ENCODE results near the gene HDDC2. TPM values are rescaled to one million over a fixed set of nuclear protein-coding genes. Genes with fewer than 3 reads are reported as not detected.

HDDC2 gene
- total and polyA plus RNA-seq, 2 experiments from 2014 or later: 55.1 to 83.2 TPM

GRCh38 chr6:125337706-125338105 is 35.9 kb upstream of the HDDC2 start:
- Histone ChIP-seq H3K4me3 (no peak overlapping the region), H3K27me3 (replicated peaks; ENCODE audit: insufficient read depth) (no peaks in the 10 kb centered on the region; the same call in 1 of the 2 replicates), H3K9ac (no peak overlapping the region), H2AFZ (no peak overlapping the region), H4K20me1 (ENCODE audit: insufficient read depth) (no peaks in the 10 kb centered on the region), H3K4me2 (ENCODE audit: unreplicated experiment) (no peak overlapping the region), H3K4me1 (ENCODE audit: insufficient read depth) (no peaks in the 10 kb centered on the region), H3K79me2 (ENCODE audit: insufficient read depth) (no peaks in the 10 kb centered on the region), H3K36me3 (ENCODE audit: low read depth) (no peaks in the 10 kb centered on the region), H3F3A (ENCODE audit: insufficient read depth) (no peaks in the 10 kb centered on the region), H3K9me2 (ENCODE audit: insufficient read depth) (no peaks in the 10 kb centered on the region), H3K27ac (no peak overlapping the region), H3K9me3 (ENCODE audit: low read depth) (no peaks in the 10 kb centered on the region)
- in situ Hi-C loops (cut with MboI): no loop called here
- TF ChIP-seq EZH2 (IDR thresholded peaks at IDR 0.05; ENCODE audit: insufficient read depth, poor library complexity, severe bottlenecking) (no peak), EZH2phosphoT487 (IDR thresholded peaks at IDR 0.05; ENCODE audit: insufficient read depth, low read depth) (no peak)
- DNase-seq: no peak
- WGBS, 2 experiments (ENCODE audit: low coverage in 1 of 2, low lambda C conversion rate in 2 of 2, missing lambda C conversion rate in 2 of 2): 56% methylated on average over 6 of the region's 6 CpGs

- no peaks in the 10 kb centered on the region for H3F3A ChIP-seq (ENCODE audit: insufficient read depth)
- TF ChIP-seq EZH2phosphoT487 (IDR thresholded peaks at IDR 0.05; ENCODE audit: insufficient read depth, low read depth) (no peak), EZH2 (IDR thresholded peaks at IDR 0.05; ENCODE audit: insufficient read depth, poor library complexity, severe bottlenecking) (no peak)
- peaks cover 9% of the 10 kb centered on the region for H3K27me3 ChIP-seq (replicated peaks; ENCODE audit: insufficient read depth)
- H3K4me3 ChIP-seq: no peak overlapping the region
- no peak for DNase-seq
- no peaks in the 10 kb centered on the region for H3K9me2 ChIP-seq (ENCODE audit: insufficient read depth)
- no peaks in the 10 kb centered on the region for H4K20me1 ChIP-seq (ENCODE audit: insufficient read depth)
- in situ Hi-C loops (cut with MboI): no loop called here
- 62 to 71% methylated on average over 1 of the region's 1 CpG for WGBS, 2 experiments (ENCODE audit: low coverage in 1 of 2, low lambda C conversion rate in 2 of 2, missing lambda C conversion rate in 2 of 2)
- no peak overlapping the region for H3K4me2 ChIP-seq (ENCODE audit: unreplicated experiment)
- H3K79me2 ChIP-seq (ENCODE audit: insufficient read depth): no peaks in the 10 kb centered on the region
- no peaks in the 10 kb centered on the region for H3K4me1 ChIP-seq (ENCODE audit: insufficient read depth)
- H3K27ac ChIP-seq: no peak overlapping the region
- H2AFZ ChIP-seq: no peak overlapping the region
- H3K36me3 ChIP-seq (ENCODE audit: low read depth): no peaks in the 10 kb centered on the region
- H3K9ac ChIP-seq: no peak overlapping the region
- no peaks in the 10 kb centered on the region for H3K9me3 ChIP-seq (ENCODE audit: low read depth)
Observed at GRCh38 chr6:125332664-125333063, 30.9 kb upstream of the HDDC2 start.

GRCh38 chr6:125325586-125325985 is 23.8 kb upstream of the HDDC2 start:
- Histone ChIP-seq H3K79me2 (ENCODE audit: insufficient read depth) (no peaks in the 10 kb centered on the region), H3K36me3 (ENCODE audit: low read depth) (no peaks in the 10 kb centered on the region), H3K4me2 (ENCODE audit: unreplicated experiment) (no peak overlapping the region), H3K27ac (no peak overlapping the region), H3K9ac (no peak overlapping the region), H3K9me3 (ENCODE audit: low read depth) (no peaks in the 10 kb centered on the region), H3K27me3 (replicated peaks; ENCODE audit: insufficient read depth) (peaks cover 9% of the 10 kb centered on the region), H3K4me1 (ENCODE audit: insufficient read depth) (no peaks in the 10 kb centered on the region), H4K20me1 (ENCODE audit: insufficient read depth) (no peaks in the 10 kb centered on the region), H3F3A (ENCODE audit: insufficient read depth) (no peaks in the 10 kb centered on the region), H3K4me3 (no peak overlapping the region), H2AFZ (no peak overlapping the region), H3K9me2 (ENCODE audit: insufficient read depth) (no peaks in the 10 kb centered on the region)
- TF ChIP-seq EZH2 (IDR thresholded peaks at IDR 0.05; ENCODE audit: insufficient read depth, poor library complexity, severe bottlenecking): no peak
- TF ChIP-seq EZH2phosphoT487 (IDR thresholded peaks at IDR 0.05; ENCODE audit: insufficient read depth, low read depth): no peak
- WGBS, 2 experiments (ENCODE audit: low coverage in 1 of 2, low lambda C conversion rate in 2 of 2, missing lambda C conversion rate in 2 of 2): 45 to 46% methylated on average over 2 of the region's 2 CpGs
- DNase-seq: no peak
- in situ Hi-C loops (cut with MboI): no loop called here

GRCh38 chr6:125323376-125323775 is 21.6 kb upstream of the HDDC2 start:
- no peak overlapping the region for H3K27ac ChIP-seq
- H3K27me3 ChIP-seq (replicated peaks; ENCODE audit: insufficient read depth): no peaks in the 10 kb centered on the region
- 53 to 54% methylated on average over 2 of the region's 2 CpGs for WGBS, 2 experiments (ENCODE audit: low coverage in 1 of 2, low lambda C conversion rate in 2 of 2, missing lambda C conversion rate in 2 of 2)
- H2AFZ ChIP-seq: no peak overlapping the region
- in situ Hi-C loops (cut with MboI): no loop called here
- DNase-seq: no peak
- H3K4me1 ChIP-seq (ENCODE audit: insufficient read depth): no peaks in the 10 kb centered on the region
- no peaks in the 10 kb centered on the region for H3K9me2 ChIP-seq (ENCODE audit: insufficient read depth)
- no peaks in the 10 kb centered on the region for H3K9me3 ChIP-seq (ENCODE audit: low read depth)
- H3F3A ChIP-seq (ENCODE audit: insufficient read depth): no peaks in the 10 kb centered on the region
- H4K20me1 ChIP-seq (ENCODE audit: insufficient read depth): no peaks in the 10 kb centered on the region
- no peak overlapping the region for H3K9ac ChIP-seq
- no peak for TF ChIP-seq EZH2phosphoT487 (IDR thresholded peaks at IDR 0.05; ENCODE audit: insufficient read depth, low read depth)
- no peak for TF ChIP-seq EZH2 (IDR thresholded peaks at IDR 0.05; ENCODE audit: insufficient read depth, poor library complexity, severe bottlenecking)
- no peaks in the 10 kb centered on the region for H3K36me3 ChIP-seq (ENCODE audit: low read depth)
- H3K4me3 ChIP-seq: no peak overlapping the region
- no peaks in the 10 kb centered on the region for H3K79me2 ChIP-seq (ENCODE audit: insufficient read depth)
- H3K4me2 ChIP-seq (ENCODE audit: unreplicated experiment): no peak overlapping the region

- H3K4me1 ChIP-seq (ENCODE audit: insufficient read depth): no peaks in the 10 kb centered on the region
- no peak overlapping the region for H3K27ac ChIP-seq
- H3K9ac ChIP-seq: no peak overlapping the region
- H4K20me1 ChIP-seq (ENCODE audit: insufficient read depth): no peaks in the 10 kb centered on the region
- in situ Hi-C loops (cut with MboI): no loop called here
- H3K4me2 ChIP-seq (ENCODE audit: unreplicated experiment): no peak overlapping the region
- H2AFZ ChIP-seq: no peak overlapping the region
- H3K79me2 ChIP-seq (ENCODE audit: insufficient read depth): no peaks in the 10 kb centered on the region
- no peaks in the 10 kb centered on the region for H3K9me3 ChIP-seq (ENCODE audit: low read depth)
- no peak overlapping the region for H3K4me3 ChIP-seq
- WGBS, 2 experiments (ENCODE audit: low coverage in 1 of 2, low lambda C conversion rate in 2 of 2, missing lambda C conversion rate in 2 of 2): 62 to 66% methylated on average over 9 of the region's 9 CpGs
- H3K9me2 ChIP-seq (ENCODE audit: insufficient read depth): no peaks in the 10 kb centered on the region
- TF ChIP-seq EZH2 (IDR thresholded peaks at IDR 0.05; ENCODE audit: insufficient read depth, poor library complexity, severe bottlenecking) (no peak), EZH2phosphoT487 (IDR thresholded peaks at IDR 0.05; ENCODE audit: insufficient read depth, low read depth) (no peak)
- peaks cover 4% of the 10 kb centered on the region; the same call in 1 of the 2 replicates for H3K27me3 ChIP-seq (replicated peaks; ENCODE audit: insufficient read depth)
- H3K36me3 ChIP-seq (ENCODE audit: low read depth): no peaks in the 10 kb centered on the region
- DNase-seq: no peak
- no peaks in the 10 kb centered on the region for H3F3A ChIP-seq (ENCODE audit: insufficient read depth)
Observed at GRCh38 chr6:125316621-125317020, 14.9 kb upstream of the HDDC2 start.

Measured in GM23248 (cell line).